GM21619 (cell line): Measurements from ENCODE around the gene RASGEF1C.

Experiments used
- ATAC-seq: cut with Tn5 transposase; IDR thresholded peaks from one replicate; pipeline ENCODE4 v1.9.1; 2021; ENCODE audit not compliant: unreplicated experiment

Gene RASGEF1C

DNA sequence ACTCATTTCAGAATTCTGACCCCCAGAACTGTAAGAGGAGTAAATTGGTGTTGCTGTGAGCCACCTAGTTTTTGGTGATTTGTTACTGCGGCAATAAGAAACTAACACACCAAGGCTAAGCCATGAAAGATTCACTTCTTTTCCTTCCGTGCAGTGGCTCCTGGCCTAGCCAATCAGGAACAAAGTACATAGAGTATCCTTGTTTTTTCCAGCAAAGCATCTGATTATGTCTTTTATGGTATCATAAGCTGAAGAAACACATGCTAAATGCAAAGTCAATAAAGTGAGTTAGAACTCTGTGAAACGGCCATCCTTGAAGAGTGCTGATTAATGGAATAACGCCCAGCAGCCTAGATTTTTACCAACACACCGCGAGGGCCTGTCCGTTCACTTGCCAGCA is 148.8 kb downstream of the RASGEF1C start:
- ATAC-seq, result no peak

DNA sequence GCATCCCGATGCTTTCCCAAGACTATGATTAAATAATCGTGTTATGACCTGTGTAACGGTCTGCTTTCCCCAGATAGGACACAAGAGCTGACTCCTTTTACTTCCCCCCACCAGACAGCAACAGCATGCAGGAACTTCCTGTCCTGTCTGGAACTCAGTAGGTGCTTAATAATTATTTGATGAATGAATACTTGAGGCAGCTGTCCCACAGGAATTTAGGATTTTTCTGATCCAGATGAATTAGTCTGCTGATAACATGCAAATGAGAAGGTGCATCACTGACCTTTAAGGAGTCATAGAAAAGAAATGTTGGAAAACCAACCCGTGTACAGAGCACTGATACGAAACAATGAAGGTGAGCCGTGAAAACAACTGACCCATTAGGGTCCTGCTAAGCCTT is 149.7 kb downstream of the RASGEF1C start:
- ATAC-seq, result no peak

DNA sequence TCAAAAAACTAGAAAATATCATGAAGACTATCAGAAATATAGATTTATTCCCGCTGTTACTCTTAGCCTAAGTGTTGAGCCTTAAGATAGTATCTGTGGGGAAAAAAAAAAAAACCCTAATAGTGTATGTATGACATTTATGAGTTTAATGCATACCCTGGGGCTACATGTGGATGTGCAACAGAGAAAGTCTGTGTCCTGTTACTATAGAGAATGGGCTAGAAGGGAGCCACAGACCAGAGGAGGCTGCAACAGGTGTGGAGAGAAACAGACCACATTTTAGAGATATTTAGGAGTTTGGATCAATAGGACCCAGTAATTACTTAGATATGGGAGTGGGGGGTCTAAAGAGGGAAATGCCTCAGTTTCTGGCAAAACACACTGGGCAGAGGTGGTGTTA is 152.9 kb downstream of the RASGEF1C start:
- ATAC-seq, result no peak

DNA sequence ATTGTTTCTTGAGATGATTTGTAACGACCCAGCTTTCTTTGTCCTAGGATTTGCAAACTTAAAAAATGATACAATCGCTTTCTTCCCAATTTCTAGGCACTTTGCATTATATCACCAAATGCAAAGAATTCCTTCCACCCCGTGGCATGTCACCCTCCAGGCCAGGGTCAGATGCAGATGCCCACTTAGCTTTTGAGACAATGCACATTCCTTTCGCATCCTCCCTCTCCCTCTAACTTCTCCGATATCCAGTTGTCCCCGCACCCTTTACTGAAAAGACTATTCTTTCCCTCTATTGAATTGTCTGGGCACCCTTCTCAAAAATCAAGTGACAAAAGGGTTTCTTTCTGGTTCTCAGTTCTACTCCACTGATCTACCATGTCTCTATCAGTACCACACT is 154.8 kb downstream of the RASGEF1C start:
- ATAC-seq, result no peak

DNA sequence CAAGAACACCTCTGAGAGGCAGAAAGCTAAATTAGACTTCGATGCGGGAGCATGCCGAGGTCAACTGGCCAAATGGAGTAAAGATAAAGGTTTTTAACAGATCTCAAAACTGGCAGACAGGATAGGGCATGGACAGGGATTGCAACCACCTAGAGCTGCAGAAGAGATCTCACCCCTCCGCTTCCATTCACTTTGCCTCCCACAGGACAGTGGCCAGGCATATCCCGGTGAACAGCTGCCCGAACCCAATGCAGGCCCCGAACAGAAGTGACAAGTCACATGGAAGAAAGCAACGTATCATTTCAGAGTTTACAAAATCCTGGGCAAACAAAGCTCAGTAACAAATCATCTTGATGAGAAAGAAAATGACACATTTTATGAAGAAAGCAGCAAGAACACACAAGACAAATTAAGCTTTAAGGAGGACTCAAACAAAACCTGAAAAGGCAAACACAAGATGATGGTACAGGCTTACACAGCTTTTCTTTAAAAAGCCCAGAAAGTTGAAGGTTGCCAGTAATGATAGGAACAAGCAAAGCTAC is 155.9 kb downstream of the RASGEF1C start:
- ATAC-seq, result no peak

DNA sequence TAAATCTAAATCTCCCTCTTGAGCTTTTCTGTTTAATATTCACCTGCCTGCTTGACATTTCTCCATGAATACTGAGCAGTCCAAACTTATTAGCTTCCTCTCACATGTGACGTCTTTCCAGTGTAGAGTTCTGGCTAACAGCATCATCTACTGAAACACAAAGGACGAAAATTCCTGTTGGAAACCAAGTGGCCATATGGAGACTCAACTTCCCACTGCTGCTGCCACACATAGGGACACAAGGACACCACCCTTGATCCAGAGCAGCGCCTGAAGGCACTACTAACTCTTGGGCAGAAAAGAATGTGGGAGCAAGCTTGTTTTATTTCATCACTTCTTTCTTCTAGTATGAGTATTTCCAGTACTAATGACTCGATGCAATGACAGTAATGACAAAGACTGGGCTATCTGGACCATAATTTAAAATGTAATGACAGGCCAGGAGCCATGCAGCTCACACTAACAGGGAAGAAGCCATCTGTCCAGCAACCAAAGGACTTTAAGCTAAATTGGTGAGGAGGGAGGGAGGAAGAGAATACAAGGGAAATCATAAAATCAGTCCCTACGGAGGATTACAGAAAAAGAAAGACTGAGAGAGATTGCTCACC is 156.7 kb downstream of the RASGEF1C start:
- no peak for ATAC-seq
